Ovary (tissue), 3 donors: ENCODE measurements around the gene DEPDC1B.

Source experiments
- POLR2A ChIP-seq: fragments of 450-650 bp; IDR thresholded peaks from one replicate; pipeline ENCODE4 v1.6.1; 2017; ENCODE audit warnings: antibody characterized with exemption, mild to moderate bottlenecking, moderate library complexity
- TF ChIP-seq, protein P1 (sequence below), 3 donors: fragments of 450-650 bp in 2 of 3; fragments of 200-600 bp in 1 of 3; IDR thresholded peaks; one replicate each; pipeline versions ENCODE4 v1.5.1 to v1.8.0; 2016 to 2022; ENCODE audit warnings: antibody characterized with exemption in 3 of 3, mild to moderate bottlenecking in 1 of 3
- donor health status: DM: no; HTN: no; CAD: no.

DNA sequence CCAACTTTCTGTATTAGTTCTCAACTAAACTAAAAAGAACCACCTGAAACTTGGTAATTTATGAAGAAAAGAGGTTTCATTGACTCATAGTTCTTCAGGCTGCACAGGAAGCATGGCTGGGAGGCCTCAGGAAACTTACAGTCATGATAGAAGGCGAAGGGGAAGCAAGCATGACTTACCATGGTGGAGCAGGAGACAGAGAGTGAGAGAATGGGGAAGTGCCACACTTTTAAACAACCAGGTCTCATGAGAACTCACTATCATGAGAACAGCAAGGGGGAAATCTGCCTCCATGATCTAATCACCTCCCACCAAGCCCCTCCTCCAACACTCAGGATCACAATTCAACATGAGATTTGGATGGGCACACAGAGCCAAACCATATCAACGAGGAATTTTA is 123.5 kb downstream of the DEPDC1B start:
- TF ChIP-seq, protein P1, sequence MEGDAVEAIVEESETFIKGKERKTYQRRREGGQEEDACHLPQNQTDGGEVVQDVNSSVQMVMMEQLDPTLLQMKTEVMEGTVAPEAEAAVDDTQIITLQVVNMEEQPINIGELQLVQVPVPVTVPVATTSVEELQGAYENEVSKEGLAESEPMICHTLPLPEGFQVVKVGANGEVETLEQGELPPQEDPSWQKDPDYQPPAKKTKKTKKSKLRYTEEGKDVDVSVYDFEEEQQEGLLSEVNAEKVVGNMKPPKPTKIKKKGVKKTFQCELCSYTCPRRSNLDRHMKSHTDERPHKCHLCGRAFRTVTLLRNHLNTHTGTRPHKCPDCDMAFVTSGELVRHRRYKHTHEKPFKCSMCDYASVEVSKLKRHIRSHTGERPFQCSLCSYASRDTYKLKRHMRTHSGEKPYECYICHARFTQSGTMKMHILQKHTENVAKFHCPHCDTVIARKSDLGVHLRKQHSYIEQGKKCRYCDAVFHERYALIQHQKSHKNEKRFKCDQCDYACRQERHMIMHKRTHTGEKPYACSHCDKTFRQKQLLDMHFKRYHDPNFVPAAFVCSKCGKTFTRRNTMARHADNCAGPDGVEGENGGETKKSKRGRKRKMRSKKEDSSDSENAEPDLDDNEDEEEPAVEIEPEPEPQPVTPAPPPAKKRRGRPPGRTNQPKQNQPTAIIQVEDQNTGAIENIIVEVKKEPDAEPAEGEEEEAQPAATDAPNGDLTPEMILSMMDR (IDR thresholded peaks at IDR 0.05) = no peak
- TF ChIP-seq POLR2A = no peak
